ENCODE data around the gene SSNA1.

Gene SSNA1

GRCh38 chr9:137168573-137168903, 19.9 kb upstream of the SSNA1 start:
- DNase-seq: no peak

GRCh38 chr9:137168904-137169856, 19.3 kb upstream of the SSNA1 start:
- peak in 3 of 4 experiments; percentile 23 to 52 (median 27) for DNase-seq

DNA sequence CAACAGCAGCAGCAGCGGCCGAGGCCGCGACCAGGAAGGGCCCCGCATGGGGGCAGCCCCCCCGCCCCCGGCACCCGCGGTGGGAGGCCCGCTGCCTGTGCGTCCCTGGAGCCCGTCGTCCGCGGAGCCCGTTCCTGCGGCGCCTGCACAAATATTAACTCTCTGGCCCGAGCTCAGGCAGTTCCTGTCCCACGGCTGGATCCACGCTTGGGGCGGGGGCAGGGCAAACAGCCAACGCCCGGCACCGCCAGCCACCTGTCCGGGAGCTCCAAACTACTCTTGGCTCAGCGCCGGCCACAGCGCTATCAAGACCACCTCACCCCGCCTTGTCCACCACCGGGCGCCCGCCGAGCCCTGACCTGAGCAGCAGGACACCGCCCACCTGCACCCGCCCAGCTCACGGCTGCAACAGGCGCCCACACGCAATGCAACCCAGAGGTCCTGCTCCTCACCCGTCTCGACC, 18.5 kb upstream of the SSNA1 start, which contains the start of gene LRRC26:
LRRC26 (minus strand) TSS at position 156 of the 463 bp plus-strand sequence; CDS start at position 48, 108 bp downstream.
- DNase-seq: no peak

DNA sequence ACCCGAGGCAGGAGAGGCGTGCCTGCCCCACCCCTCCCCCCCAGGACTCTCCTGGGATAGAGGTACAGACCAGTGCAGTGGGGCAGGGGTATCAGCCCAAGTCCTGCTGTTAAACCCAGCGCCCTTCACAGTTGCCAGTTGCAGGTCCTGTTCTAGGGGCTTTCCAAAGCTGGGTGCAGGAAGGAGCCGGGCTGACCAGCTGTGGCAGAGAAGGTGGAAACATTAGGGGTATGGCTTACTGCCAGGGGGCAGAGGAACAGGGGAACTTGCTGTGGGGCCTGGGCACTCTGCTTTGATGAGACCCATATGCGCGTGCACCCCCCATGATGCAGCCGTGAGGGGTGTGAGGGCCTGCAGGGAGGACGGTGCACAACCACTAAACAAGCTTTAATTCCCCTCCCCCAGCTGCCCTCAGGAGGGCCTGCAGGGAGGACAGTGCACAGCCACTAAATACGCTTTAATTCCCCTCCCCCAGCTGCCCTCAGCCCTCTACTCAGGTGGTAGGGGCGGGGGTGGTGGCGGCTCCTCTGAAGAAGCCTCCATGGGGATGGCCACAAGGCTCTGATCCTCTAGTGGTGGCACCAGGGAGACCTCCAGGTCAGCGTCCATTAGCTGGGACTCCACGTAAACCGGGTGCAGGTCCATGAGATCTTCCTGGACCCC, 17.9 kb upstream of the SSNA1 start:
- DNase-seq: no peak

DNA sequence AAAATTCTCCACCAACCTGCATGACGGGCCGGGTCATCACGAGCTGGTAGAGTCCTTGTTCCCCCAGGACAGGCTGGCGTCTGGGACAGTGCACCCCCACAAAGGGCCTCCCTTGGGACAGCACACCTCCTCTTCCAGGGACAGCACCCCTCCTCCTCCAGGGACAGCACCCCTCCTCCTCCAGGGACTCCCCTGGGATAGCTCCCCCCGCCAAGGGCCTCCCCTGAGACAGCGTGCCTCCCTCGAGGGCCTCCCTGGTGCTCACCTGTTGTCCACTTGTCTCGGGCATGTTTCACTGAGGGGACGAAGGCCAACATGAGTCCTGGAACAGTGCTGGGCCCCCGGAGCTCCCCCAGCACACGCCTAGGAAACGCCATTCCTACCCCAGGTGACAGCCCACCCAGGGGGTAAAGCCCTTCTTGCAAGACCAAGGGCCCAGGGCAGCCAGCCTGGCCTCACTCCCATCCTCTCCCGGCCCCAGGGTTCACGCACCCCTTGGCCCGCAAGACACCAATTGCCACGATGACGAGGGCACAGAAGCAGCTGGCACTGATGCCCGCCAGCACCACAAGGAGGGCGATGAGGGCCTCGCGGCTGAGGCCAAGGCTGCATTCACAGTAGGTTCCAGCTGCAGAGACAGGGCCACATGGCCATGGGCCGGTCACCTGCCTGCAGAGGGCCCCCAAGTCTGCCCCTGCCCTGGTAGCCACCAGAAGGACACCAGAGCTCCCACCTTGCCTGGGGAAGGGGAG, 17.2 kb upstream of the SSNA1 start:
- DNase-seq: no peak

- DNase-seq: no peak
Measured at GRCh38 chr9:137172901-137173795, 15.3 kb upstream of the SSNA1 start.

DNA sequence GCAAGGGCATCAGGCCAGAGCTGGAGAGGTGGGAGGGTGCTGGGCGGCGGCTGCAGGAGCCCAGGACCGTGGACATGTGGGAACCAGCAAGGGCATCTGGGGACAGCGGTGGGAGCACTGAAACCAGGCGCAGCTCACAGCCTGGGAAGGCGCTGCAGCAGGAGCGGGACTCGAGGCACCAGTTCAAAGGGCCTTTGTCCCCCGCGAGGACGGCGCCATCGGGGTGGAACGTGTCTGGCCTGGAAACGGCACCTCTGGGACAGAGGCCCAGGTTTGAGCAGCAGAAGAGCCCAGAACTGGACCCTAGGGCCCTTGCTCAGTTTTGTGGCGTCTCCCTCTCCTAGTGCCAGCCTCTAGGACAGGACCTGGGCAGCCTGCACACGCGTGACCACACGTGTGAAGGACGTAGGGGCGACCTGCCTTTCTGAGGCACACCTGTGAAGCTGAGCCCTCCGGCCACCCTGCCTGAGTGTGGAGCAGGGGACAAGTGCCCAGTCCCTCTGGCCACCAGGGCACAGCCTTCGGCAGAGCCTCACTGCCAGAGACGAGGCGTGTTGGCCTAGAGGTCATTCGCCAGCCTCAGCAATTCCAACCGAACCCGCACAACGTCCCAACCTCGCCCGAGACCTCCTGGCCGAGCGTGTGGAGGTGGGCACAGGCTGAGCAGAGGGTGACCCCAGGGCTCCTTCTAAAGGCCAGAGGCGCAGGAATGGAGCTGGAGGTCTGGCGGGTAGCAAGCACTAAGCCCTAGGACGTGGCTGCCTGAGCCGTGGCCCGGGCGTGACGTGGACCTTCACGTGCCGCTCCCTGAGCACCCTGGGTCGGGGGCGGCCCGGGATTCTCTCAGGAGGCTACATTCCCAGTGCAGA, 14.4 kb upstream of the SSNA1 start:
- no peak for DNase-seq

DNA sequence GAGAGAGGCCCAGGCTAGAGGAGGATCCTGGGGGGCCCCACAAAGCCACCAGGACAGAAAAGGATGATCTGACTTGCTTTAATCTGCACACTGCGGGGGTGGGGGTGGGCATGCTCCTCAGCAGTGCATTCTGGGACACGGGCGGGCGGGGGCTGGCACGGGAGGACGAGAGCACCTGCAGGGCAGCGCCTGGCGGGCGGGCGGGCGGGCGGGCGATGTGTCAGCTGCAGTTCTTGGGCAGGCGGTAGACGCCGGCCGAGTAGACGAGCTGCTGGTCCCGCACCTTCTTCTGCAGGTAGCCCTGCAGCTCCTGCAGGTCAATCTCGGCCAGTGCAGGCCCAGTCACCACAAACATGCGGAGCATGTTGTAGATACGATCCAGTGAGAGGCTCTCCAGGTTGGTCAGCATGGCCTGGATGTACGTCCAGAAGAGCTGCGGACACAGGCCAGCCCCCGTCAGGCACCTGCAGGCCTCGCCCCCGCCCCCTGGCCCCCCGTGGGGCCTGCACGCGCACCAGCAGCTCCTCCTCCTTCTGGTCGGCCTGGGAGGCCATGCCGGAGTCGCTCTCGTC, 13.7 kb upstream of the SSNA1 start:
- no peak for DNase-seq

GRCh38 chr9:137175345-137175961, 13.0 kb upstream of the SSNA1 start:
- no peak for DNase-seq

DNA sequence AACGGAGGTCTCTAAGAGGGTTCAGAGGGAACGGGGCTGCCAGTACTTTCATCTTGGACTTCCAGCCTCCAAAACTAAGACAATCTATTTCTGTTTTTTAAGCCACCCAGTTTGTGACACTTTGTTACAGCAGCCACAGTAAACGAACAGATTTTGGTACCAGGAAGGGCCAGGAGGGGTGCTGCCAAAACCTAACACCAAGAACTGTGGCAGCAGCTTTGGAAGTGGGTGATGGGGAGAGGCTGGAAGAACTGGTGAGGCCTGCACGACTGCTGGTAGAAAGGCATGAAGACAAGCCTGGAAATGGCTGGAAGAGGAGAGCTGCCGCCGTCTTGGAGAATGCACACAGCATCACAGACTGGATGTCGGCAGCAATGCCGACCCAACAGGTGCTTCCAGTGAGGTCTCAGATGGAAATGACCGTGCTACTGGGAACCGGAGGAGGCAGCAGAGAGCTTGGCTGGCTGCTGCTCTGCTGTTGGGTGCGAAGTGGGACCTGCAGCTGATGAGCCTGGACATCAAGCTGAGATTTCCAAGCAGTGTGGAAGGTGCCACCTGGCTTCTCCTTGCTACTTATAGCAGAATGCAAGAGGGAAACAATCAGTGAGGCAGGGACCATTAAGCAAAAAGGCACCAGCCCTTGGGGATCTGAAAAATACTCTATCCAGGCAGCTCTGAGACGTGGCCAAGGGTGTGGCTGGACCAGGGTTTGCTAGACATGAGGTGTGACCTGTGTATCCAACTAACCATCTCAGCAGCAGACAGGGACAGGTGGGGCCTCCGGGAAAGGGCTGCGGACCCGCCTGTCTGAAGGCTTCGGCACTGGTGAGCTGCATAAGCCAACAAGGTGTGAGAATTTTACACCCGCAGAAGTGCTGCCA, 11.9 kb upstream of the SSNA1 start:
- peak in 2 of 4 experiments; percentile 42 to 45 for DNase-seq

- DNase-seq: no peak
Measured at GRCh38 chr9:137178201-137178938, 10.1 kb upstream of the SSNA1 start.

- no peak for DNase-seq
Measured at GRCh38 chr9:137178939-137179630, 9.4 kb upstream of the SSNA1 start.

GRCh38 chr9:137179761-137180160, 8.7 kb upstream of the SSNA1 start:
- DNase-seq: no peak

GRCh38 chr9:137180491-137180890, 8.0 kb upstream of the SSNA1 start:
- DNase-seq: no peak

GRCh38 chr9:137181680-137182079, 6.8 kb upstream of the SSNA1 start:
- no peak for DNase-seq

DNA sequence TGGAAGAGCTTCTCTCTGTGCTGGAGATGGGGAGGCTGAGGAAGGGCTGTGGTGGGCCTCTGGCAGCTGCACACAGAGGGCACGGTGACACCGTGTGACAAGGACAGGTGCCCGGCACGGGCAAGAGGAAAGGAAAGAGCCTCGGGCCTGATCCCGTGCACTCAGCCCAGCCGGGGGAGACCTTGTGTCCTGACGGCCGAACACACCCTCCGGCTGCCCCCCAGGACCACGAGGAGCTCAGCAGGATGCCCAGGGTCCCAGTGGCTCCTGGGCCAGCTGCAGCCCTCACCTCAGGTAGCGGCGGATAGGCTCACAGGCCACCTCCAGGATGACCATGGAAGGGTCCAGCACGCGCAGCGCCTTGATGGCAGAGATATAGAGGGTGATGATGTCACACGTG, 5.6 kb upstream of the SSNA1 start:
- DNase-seq: no peak

DNA sequence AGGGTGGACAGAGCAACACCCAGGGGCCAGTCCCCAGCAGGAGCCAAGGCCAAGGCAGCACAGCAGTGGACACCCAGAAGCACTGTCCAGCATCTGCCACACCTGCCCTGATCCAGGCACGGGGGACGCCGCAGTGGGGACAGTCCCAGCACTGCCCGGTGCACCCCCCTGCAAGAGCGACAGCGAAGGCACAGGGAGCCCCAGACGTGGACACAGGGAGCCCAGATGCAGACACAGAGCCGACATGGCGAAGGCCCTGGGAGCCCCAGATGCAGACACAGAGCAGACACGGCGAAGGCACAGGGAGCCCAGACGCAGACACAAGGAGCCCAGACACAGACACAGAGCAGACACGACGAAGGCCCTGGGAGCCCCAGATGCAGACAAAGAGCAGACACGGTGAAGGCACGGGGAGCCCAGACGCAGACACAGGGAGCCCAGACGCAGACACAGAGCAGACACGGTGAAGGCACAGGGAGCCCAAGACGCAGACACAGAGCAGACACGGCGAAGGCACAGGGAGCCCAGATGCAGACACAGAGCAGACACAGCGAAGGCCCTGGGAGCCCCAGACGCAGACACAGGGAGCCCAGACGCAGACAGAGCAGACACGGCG, 4.4 kb upstream of the SSNA1 start:
- no peak for DNase-seq
